Measurements from ENCODE around the gene METTL2B. TPM values are rescaled to one million over a fixed set of nuclear protein-coding genes. Genes with fewer than 3 reads are reported as not detected.

Gene METTL2B
- total and polyA plus RNA-seq, 2 of the 8 experiments (the other 6 are each of a cell fraction or from before 2014, with no cell fraction given) = 14.6 to 43.5 TPM

DNA sequence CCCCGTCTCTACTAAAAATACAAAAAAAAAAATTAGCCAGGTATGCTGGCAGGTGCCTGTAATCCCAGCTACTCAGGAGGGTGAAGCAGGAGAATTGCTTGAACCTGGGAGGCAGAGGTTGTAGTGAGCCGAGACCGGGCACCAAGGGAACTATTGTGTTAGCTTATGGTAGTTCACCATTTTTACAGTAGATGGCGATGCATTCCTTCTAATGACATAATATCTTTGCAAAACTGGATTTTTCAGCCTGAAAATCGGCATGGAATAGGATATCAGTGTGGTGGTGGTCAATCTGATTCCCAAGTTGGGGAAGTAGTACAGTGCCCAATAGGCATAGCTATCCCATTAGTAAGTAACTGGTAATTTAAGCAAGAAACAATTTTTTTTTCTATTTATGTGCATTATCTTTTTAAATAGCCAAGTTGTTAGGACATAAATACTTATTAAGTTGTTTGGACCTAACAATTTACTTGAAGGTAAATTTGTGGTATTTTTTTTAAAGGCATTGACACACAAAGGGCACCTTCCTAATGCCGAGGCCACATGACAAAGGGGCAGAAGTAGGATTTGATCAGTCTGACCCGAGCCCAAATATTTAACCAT, 49.2 kb upstream of the METTL2B start (continued):
- TF ChIP-seq SIX5 (IDR thresholded peaks at IDR 0.05; ENCODE audit: low read depth, low read length) (no peak), CBX8 (IDR thresholded peaks at IDR 0.05; ENCODE audit: borderline replicate concordance, low read depth, low read length) (no peak), HDAC6 (IDR thresholded peaks at IDR 0.05; ENCODE audit: low read depth, low read length) (no peak), ZNF274 (IDR thresholded peaks at IDR 0.05; ENCODE audit: borderline replicate concordance, extremely low read depth, low read length) (no peak), RAD21 (IDR thresholded peaks at IDR 0.05 in 1 of 2, conservative IDR thresholded peaks at IDR 0.05 in 1 of 2; ENCODE audit: low read depth in 2 of 2, low read length in 2 of 2) (peak; percentile 85 to 86)
- TF ChIP-seq, protein P1, sequence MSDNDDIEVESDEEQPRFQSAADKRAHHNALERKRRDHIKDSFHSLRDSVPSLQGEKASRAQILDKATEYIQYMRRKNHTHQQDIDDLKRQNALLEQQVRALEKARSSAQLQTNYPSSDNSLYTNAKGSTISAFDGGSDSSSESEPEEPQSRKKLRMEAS (IDR thresholded peaks at IDR 0.05) = no peak
